LNCaP clone FGC (cell line): Measurements from ENCODE around the gene PLCXD1.
"Not testable (repeated sequence)": the region's sequence is repeated elsewhere in the genome, so short reads cannot be mapped to it uniquely, and the experiment has no call there.

Experiments used
- DNase-seq: peaks from one replicate; pipeline ENCODE4 v3.0.0-alpha.2; 2011; ENCODE audit warnings: low read depth
- H3K4me3 ChIP-seq: 2 replicates; pipeline ENCODE4 v1.5.1; 2011; ENCODE audit warnings: mild to moderate bottlenecking, low read depth, low read length, control low read depth
- CTCF ChIP-seq: IDR thresholded peaks from 2 replicates; pipeline ENCODE4 v1.5.1; 2012; ENCODE audit warnings: mild to moderate bottlenecking; ENCODE audit not compliant: control insufficient read depth, insufficient read depth; ENCODE audit errors: extremely low read depth

PLCXD1 gene

GRCh38 chrX:253451-254297 is 27.5 kb upstream of the PLCXD1 start:
- no peak for TF ChIP-seq CTCF
- no peak for DNase-seq
- H3K4me3 ChIP-seq = no peak overlapping the region

GRCh38 chrX:254630-255215 is 26.5 kb upstream of the PLCXD1 start:
- H3K4me3 ChIP-seq = no peak overlapping the region
- no peak for TF ChIP-seq CTCF
- DNase-seq = no peak

GRCh38 chrX:255923-256331 is 25.3 kb upstream of the PLCXD1 start:
- no peak overlapping the region for H3K4me3 ChIP-seq
- no peak for DNase-seq
- TF ChIP-seq CTCF = no peak

GRCh38 chrX:257054-257453 is 24.1 kb upstream of the PLCXD1 start:
- not testable (repeated sequence) for DNase-seq, H3K4me3 ChIP-seq

GRCh38 chrX:257681-258289 is 23.4 kb upstream of the PLCXD1 start:
- TF ChIP-seq CTCF = no peak
- DNase-seq = no peak
- H3K4me3 ChIP-seq = no peak overlapping the region

GRCh38 chrX:258291-259040 is 22.7 kb upstream of the PLCXD1 start:
- no peak overlapping the region for H3K4me3 ChIP-seq
- TF ChIP-seq CTCF = no peak
- no peak for DNase-seq
